Esophagus muscularis mucosa (tissue), 3 donors: ENCODE measurements around the gene CDK14.

Experiments
- POLR2AphosphoS5 ChIP-seq, 2 donors: sonication (generic); formaldehyde crosslinking; IDR thresholded peaks; one replicate each; pipeline ENCODE4 v1.6.1; 2017; ENCODE audit warnings: antibody characterized with exemption in 2 of 2
- TF ChIP-seq, protein P1 (sequence below), 3 experiments: fragments of 200-600 bp in 2 of 3; fragments of 450-650 bp in 1 of 3; sonication (generic) in 2 of 3; IDR thresholded peaks; one replicate each; pipeline ENCODE4 v1.5.1; 2017 to 2019; ENCODE audit warnings: antibody characterized with exemption in 3 of 3, mild to moderate bottlenecking in 2 of 3, moderate library complexity in 1 of 3

DNA sequence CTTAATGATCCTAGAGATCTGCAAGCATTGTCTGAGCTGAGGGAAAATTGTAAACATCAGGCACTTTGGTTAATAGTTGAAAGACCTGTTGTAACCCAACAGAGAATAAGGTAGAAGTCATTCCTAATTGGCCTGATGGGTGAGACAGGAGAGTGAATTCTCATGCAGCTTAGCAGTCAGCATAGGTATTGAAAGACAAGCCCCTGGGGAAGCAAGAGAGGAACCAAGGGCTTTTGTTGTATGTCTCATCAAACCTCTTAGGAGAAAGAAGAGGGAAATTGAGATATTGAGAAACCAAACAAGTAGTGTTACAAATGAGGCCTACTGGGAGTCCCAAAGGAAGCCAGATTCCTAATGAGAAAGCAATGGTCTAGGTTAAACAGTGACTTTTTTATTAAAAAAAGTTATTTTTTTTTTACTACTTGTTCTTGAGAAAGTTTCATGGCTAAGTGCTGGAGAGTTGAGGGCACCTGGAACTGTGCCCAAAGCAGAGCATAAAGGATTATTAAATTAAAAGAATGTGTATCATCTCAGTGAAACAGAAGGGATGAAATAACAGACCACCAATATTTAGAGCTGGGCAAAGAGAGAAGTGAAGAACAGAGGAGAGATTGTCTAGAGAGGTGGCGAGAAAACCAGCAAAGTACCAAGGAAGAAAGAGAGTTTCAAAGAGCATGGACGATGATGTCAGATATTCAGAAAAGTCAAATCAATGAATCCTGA lies 168.9 kb downstream of the CDK14 start:
- TF ChIP-seq, protein P1, sequence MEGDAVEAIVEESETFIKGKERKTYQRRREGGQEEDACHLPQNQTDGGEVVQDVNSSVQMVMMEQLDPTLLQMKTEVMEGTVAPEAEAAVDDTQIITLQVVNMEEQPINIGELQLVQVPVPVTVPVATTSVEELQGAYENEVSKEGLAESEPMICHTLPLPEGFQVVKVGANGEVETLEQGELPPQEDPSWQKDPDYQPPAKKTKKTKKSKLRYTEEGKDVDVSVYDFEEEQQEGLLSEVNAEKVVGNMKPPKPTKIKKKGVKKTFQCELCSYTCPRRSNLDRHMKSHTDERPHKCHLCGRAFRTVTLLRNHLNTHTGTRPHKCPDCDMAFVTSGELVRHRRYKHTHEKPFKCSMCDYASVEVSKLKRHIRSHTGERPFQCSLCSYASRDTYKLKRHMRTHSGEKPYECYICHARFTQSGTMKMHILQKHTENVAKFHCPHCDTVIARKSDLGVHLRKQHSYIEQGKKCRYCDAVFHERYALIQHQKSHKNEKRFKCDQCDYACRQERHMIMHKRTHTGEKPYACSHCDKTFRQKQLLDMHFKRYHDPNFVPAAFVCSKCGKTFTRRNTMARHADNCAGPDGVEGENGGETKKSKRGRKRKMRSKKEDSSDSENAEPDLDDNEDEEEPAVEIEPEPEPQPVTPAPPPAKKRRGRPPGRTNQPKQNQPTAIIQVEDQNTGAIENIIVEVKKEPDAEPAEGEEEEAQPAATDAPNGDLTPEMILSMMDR (IDR thresholded peaks at IDR 0.05): no peak
- TF ChIP-seq POLR2AphosphoS5 (IDR thresholded peaks at IDR 0.05): no peak
